DOHH2 (cell line): Measurements from ENCODE around the gene TMEM164.

Experiments used
- CTCF ChIP-seq: fragments of 200-600 bp; sonication (generic); IDR thresholded peaks from one replicate; pipeline ENCODE4 v1.5.1; 2014; ENCODE audit warnings: antibody characterized with exemption, mild to moderate bottlenecking, low read depth, low read length; ENCODE audit not compliant: poor library complexity, severe bottlenecking
- EZH2phosphoT487 ChIP-seq: fragments of 200-600 bp; sonication (generic); IDR thresholded peaks from 2 replicates; pipeline ENCODE4 v1.6.1; 2017; ENCODE audit warnings: borderline replicate concordance, mild to moderate bottlenecking, antibody characterized with exemption, low read length, moderate library complexity, mixed read lengths

DNA sequence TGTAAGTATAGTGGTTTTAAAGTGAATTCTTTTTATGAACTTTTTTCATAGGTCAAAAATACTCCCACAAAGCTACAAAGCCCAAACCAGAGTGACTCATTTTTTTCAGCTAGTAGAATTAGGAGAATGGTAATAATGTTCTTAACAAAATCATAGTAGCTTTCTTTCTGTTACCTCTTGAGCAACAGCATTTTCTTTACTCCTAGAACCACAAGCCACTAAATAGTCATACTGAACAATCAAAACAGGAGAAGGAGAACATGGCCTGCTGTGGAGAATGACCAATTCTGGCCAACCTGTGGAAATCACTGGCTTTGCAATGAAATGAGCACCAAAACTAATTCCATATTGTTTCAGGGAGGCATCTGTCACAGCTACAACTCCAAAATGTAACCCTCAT is 202.1 kb downstream of the TMEM164 start:
- TF ChIP-seq CTCF (no peak), EZH2phosphoT487 (no peak)
